ENCODE results near the gene CHCHD10.

The CHCHD10 gene

DNA sequence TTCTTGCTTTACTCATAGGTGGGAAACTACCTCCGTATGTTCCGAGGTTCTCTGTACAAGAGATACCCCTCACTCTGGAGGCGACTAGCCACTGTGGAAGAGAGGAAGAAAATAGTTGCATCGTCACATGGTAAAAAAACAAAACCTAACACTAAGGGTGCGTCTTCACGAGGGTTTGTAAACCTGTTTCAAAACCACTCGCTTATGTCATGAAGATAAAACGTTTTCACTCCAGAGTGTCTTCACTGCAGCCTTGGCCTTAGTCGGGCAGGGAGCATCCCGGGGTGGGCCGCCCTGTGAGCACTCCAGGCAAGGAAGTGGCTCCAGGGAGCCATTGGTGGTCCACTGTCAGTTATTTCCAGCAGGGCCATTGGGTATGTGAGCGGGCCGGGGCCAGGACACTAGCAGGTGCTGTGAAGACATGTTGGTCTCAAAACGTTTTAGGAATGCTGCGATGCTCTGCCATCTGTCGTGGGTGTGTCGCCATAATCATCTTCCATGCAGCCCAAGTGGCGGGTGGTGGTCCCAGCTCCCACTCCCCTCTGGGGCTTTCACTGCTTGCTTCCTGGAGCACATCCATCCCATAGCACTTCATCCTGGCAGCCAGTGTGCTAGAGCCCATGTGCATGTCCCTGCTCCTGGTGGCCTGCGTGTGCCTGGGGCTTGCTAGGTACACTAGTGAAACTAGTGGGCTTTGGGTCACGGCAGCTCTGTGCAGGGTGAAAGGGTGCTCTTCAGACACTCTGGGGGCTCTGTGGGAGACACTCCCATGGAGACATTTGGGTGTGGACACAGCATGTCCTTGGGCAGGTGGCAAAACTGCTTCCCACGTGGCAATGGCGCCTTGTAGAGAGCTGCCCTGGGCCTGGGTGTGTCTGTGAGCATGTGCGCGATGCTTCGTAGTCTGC, 24.2 kb upstream of the CHCHD10 start:
- no peaks in the 10 kb centered on the region for H3K27me3 Mint-ChIP-seq
- peaks cover 36% of the 10 kb centered on the region for H3K4me1 Mint-ChIP-seq (ENCODE audit: low read depth)
- no peaks in the 10 kb centered on the region for H3K36me3 Mint-ChIP-seq
- no peak overlapping the region for H3K4me3 Mint-ChIP-seq
- no peak overlapping the region for H3K27ac Mint-ChIP-seq
- no peaks in the 10 kb centered on the region for H3K9me3 Mint-ChIP-seq (ENCODE audit: low read depth)

DNA sequence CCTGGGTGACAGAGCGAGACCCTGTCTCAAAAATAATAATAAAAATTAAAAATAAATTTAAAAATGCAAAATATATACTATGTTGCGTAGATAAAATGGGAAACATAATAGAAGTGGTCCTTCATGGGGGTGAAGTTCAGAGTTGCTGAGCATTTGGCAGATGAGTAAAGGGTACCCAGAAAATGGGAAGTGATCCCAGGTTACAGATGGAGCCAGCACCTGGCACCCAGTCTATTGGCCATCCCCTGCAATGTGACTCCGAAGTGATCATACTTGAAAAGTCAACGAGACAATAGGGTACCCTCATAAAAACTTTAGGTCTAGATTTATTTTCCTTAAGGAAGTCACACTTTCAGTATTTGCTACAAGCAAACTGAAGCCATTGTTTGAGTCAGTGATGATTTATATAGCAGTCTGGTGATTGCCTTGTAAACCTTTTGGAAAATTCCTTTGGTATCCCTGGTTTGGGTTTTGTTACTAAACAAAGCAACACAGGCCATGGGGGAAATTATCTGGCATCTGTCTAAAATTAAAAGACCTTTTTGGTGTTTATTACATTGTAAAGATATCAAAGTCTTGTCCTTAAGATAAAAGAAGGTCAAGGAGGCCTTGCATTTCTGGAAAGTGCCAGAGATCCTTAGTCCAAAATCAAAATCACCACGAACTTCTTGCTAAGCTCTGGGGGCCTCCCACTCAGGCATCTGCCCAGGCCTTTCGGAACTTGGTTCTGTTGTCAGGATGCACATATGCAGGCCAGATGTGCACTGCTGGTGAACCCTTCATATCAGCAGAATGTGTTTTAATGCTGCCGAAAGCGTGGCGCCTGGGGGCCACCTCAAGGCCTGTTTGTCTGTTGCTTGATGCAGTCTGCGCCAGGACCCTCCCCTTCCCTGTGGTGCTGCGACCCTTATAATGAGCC, 23.3 kb upstream of the CHCHD10 start:
- Mint-ChIP-seq H3K4me3 (no peak overlapping the region), H3K27ac (no peak overlapping the region), H3K9me3 (ENCODE audit: low read depth) (no peaks in the 10 kb centered on the region), H3K4me1 (ENCODE audit: low read depth) (peaks cover 43% of the 10 kb centered on the region), H3K27me3 (no peaks in the 10 kb centered on the region), H3K36me3 (no peaks in the 10 kb centered on the region)

DNA sequence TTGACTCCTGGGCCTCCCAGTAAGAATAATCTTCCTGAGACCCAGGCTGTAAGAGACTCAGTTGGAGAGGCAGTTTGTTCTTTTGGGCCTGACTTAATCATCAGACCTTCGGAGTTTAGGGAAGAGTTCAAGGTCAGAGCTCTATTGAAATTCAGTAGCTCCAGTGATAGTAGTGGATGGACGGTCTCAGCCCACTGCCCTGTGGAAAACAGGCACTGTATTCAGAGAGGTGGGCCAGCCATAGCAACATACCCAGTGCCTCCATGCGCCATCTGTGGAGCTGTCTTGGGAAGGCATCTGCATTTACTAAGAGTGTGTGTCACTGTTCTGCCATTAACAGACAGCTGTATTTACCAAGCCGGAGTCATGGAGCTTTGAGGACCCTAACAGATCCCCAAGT, 21.9 kb upstream of the CHCHD10 start:
- H3K4me1 Mint-ChIP-seq (ENCODE audit: low read depth), result peaks cover 46% of the 10 kb centered on the region

DNA sequence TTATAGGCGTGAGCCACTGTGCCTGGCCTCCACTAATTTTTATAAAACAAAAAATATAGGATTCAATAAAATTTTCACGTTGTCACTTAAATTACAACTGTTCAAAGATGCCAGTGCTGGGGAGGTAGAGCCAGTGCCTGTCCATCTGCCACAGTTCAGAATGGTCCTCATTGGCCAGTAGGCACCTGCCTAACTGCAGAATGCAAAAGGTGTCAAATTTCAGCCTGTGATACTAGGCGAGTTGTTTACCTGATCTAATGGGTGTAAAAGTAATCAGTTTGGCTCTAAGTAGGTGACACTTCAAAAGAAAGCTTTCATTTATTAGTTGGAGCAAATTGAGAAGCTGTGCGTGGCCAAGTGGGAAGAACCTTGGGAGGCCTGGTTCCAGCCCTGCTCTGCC, 21.3 kb upstream of the CHCHD10 start:
- H3K27me3 Mint-ChIP-seq, result no peaks in the 10 kb centered on the region
- no peaks in the 10 kb centered on the region for H3K9me3 Mint-ChIP-seq (ENCODE audit: low read depth)
- no peaks in the 10 kb centered on the region for H3K36me3 Mint-ChIP-seq
- peaks cover 52% of the 10 kb centered on the region for H3K4me1 Mint-ChIP-seq (ENCODE audit: low read depth)
- no peak overlapping the region for H3K27ac Mint-ChIP-seq
- H3K4me3 Mint-ChIP-seq, result peak overlapping the region; percentile 23

More for the DNA sequence above, 21.9 kb upstream of the CHCHD10 start:
- Mint-ChIP-seq H3K4me3 (peak overlapping the region; percentile 27), H3K27me3 (no peaks in the 10 kb centered on the region), H3K36me3 (no peaks in the 10 kb centered on the region), H3K27ac (no peak overlapping the region), H3K9me3 (ENCODE audit: low read depth) (no peaks in the 10 kb centered on the region)

DNA sequence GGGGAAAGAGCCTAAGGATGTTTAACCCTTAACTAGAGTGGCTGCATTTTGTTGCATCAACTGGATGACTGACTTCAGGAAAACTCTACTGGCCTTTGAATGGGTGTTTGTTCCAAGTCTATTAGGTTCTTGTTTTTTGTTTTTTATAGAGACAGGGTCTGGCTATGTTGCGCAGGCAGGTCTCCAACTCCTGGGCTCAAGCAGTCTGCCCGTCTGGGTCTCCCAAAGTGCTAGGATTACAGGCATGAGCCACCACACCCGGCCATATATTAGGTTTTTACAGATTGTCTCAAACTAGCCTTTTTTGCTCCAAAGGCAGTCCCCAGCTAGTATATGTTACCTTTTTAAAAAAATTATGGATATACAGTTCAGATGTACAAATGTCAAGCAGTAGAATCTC, 20.1 kb upstream of the CHCHD10 start:
- H3K27ac Mint-ChIP-seq, result peak overlapping the region; percentile 86
- no peaks in the 10 kb centered on the region for H3K27me3 Mint-ChIP-seq
- H3K9me3 Mint-ChIP-seq (ENCODE audit: low read depth), result no peaks in the 10 kb centered on the region
- H3K4me3 Mint-ChIP-seq, result peak overlapping the region; percentile 93
- H3K36me3 Mint-ChIP-seq, result no peaks in the 10 kb centered on the region
- H3K4me1 Mint-ChIP-seq (ENCODE audit: low read depth), result peaks cover 54% of the 10 kb centered on the region

DNA sequence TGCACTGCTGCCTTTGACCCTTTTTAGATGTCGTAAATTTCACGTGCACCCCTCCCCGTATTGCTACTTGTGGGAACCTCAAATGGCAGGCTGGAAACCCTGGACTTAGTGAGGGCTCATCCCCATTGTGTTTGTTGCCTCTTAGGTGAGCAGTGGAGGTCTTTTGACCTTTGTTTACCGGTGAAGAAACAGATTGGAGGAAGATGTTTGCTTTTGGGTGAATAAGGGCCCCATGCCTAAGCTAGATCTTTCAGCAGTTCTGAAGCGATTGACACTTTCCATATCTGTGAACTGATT, 19.8 kb upstream of the CHCHD10 start:
- Mint-ChIP-seq H3K27me3 (no peaks in the 10 kb centered on the region), H3K27ac (peak overlapping the region; percentile 86), H3K9me3 (ENCODE audit: low read depth) (no peaks in the 10 kb centered on the region), H3K4me3 (peak overlapping the region; percentile 93), H3K36me3 (no peaks in the 10 kb centered on the region), H3K4me1 (ENCODE audit: low read depth) (peaks cover 51% of the 10 kb centered on the region)

DNA sequence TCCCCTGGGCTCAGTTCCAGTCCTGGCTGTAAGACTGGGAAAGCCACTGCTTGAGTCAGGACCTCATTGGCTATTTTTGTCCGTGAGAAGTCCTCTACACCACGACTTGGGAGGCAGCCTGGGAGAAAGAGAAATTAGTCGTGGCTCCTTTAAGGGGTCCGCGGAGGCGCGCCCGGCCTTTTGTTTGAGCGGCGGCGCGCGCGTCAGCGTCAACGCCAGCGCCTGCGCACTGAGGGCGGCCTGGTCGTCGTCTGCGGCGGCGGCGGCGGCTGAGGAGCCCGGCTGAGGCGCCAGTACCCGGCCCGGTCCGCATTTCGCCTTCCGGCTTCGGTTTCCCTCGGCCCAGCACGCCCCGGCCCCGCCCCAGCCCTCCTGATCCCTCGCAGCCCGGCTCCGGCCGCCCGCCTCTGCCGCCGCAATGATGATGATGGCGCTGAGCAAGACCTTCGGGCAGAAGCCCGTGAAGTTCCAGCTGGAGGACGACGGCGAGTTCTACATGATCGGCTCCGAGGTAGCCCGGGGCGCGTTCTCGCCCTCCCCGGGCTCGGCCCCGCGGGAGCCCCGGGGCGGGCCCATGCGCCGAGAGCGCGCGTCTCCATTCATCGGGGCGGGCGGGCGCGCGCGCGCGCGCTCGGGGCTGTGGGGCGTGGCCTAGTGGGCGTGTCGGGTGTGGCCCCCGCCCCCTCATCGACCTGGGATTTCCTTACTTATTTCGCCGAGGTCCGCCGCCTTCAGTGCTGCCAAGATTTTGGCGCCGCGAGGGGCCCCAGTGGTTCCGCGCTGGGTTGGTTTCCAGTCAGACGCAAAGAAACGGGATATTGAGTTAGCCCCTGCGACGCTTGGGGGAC, 19.2 kb upstream of the CHCHD10 start, which contains the start of gene SMARCB1:
Gene SMARCB1, plus strand, starts transcription at position 215 of the 848 bp plus-strand sequence. Its CDS starts 204 bp downstream, at position 419.
- Mint-ChIP-seq H3K36me3 (no peaks in the 10 kb centered on the region), H3K27me3 (no peaks in the 10 kb centered on the region), H3K27ac (peak within 1 kb of the TSS; percentile 93), H3K4me3 (peak within 1 kb of the TSS; percentile 93), H3K9me3 (ENCODE audit: low read depth) (no peaks in the 10 kb centered on the region), H3K4me1 (ENCODE audit: low read depth) (peaks cover 45% of the 10 kb centered on the region)

DNA sequence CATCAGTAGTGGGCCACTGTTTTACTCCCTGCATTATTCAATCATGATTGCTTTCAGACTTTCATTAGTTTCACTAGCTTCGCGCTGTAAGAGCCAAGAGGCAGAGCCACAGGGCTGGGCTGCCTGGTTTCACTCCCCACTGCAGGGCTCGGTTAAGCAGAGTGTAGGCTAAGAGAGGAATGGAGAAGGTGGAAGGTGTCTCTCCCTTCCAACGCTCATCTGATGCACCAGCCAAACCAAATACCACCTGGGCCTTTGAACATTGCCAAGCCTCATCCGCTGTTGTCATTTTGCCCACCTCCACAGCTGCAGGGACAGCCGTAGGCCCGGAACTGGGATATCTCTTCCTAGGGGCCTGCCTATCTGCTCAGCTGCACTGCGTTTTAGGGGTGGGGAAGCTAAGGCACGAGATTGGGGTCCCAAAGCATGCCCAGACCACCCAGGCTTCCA, 18.5 kb upstream of the CHCHD10 start:
- Mint-ChIP-seq H3K27me3 (no peaks in the 10 kb centered on the region), H3K4me3 (peak overlapping the region; percentile 88), H3K9me3 (ENCODE audit: low read depth) (no peaks in the 10 kb centered on the region), H3K27ac (peak overlapping the region; percentile 93), H3K36me3 (no peaks in the 10 kb centered on the region), H3K4me1 (ENCODE audit: low read depth) (peaks cover 41% of the 10 kb centered on the region)

DNA sequence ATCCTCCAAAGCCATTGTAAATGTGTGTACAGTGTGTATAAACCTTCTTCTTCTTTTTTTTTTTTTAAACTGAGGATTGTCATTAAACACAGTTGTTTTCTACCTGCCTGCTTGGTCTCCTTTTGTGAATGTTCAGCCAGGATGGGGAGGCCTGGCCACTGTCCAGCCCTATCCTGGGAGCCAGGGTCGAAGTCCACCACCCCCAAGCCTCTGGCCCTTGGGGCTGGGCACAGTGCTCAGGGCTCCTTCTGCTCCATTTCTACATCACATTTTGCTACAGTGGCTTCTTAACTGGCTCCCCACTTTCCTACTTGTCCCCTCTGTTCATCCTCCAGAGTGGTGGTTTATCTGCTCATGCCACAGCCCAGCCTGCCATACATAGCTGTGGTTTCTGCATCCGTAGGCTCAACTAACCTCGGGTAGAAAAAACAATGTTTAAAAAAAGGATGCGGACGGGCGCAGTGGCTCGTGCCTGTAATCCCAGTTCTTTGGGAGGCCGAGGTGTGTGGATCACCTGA, 16.5 kb upstream of the CHCHD10 start:
- H3K4me3 Mint-ChIP-seq, result no peak overlapping the region
- peak overlapping the region; percentile 22 for H3K27ac Mint-ChIP-seq
- H3K9me3 Mint-ChIP-seq (ENCODE audit: low read depth), result no peaks in the 10 kb centered on the region

DNA sequence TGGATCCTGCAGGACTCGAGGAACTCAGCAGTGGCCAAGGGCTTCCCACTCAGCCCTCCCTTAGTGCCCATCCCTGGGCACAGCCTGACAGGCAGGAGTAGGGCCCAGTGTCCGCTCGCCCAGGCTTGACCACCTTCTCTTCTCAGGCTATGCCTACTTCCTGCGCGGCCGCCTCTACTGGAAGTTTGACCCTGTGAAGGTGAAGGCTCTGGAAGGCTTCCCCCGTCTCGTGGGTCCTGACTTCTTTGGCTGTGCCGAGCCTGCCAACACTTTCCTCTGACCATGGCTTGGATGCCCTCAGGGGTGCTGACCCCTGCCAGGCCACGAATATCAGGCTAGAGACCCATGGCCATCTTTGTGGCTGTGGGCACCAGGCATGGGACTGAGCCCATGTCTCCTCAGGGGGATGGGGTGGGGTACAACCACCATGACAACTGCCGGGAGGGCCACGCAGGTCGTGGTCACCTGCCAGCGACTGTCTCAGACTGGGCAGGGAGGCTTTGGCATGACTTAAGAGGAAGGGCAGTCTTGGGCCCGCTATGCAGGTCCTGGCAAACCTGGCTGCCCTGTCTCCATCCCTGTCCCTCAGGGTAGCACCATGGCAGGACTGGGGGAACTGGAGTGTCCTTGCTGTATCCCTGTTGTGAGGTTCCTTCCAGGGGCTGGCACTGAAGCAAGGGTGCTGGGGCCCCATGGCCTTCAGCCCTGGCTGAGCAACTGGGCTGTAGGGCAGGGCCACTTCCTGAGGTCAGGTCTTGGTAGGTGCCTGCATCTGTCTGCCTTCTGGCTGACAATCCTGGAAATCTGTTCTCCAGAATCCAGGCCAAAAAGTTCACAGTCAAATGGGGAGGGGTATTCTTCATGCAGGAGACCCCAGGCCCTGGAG, 15.7 kb upstream of the CHCHD10 start:
- H3K4me3 Mint-ChIP-seq, result no peak overlapping the region
- H3K9me3 Mint-ChIP-seq (ENCODE audit: low read depth), result no peaks in the 10 kb centered on the region
- H3K27me3 Mint-ChIP-seq, result no peaks in the 10 kb centered on the region
- H3K36me3 Mint-ChIP-seq, result no peaks in the 10 kb centered on the region
- H3K4me1 Mint-ChIP-seq (ENCODE audit: low read depth), result peaks cover 30% of the 10 kb centered on the region
- no peak overlapping the region for H3K27ac Mint-ChIP-seq

More for the DNA sequence above, 16.5 kb upstream of the CHCHD10 start:
- Mint-ChIP-seq H3K4me1 (ENCODE audit: low read depth) (peaks cover 33% of the 10 kb centered on the region), H3K36me3 (no peaks in the 10 kb centered on the region), H3K27me3 (no peaks in the 10 kb centered on the region)

DNA sequence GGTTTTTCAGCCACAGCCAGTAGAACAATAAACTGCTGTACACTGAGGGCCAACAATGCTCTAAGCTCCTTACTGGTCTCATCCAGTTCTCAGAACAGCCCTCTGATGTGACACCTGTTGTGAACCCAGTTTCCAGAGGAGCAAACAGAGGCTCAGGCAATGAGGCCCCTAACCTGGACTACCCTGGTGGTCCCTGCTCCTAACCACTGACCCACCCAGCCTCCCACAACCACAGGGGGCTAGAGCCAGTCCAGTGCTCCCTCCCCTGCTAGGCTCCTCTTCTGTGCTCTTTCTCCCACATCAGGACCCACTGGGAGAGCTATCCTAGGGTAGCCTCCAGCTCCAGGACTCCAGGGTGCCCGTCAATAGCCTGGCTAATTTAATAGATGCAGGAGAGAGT, 14.9 kb upstream of the CHCHD10 start:
- Mint-ChIP-seq H3K4me1 (ENCODE audit: low read depth) (peaks cover 23% of the 10 kb centered on the region), H3K36me3 (no peaks in the 10 kb centered on the region), H3K27ac (no peak overlapping the region)

DNA sequence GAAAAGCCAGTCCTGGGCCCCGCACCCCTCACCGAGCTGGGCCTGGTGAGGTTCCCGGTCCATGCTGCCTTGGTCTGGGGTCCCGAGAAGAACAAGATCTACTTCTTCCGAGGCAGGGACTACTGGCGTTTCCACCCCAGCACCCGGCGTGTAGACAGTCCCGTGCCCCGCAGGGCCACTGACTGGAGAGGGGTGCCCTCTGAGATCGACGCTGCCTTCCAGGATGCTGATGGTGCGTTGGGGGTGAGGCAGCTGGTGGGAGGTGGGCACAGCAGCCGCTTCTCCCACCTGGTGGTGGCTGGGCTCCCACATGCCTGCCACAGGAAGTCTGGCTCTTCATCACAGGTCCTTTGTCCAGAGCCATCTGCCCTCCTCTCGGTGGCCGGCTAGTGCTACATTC, 14.5 kb upstream of the CHCHD10 start:
- H3K27ac Mint-ChIP-seq, result no peak overlapping the region
- no peaks in the 10 kb centered on the region for H3K9me3 Mint-ChIP-seq (ENCODE audit: low read depth)
- no peaks in the 10 kb centered on the region for H3K36me3 Mint-ChIP-seq
- H3K4me1 Mint-ChIP-seq (ENCODE audit: low read depth), result peaks cover 20% of the 10 kb centered on the region
- H3K4me3 Mint-ChIP-seq, result no peak overlapping the region
- H3K27me3 Mint-ChIP-seq, result no peaks in the 10 kb centered on the region

More for the DNA sequence above, 14.9 kb upstream of the CHCHD10 start:
- Mint-ChIP-seq H3K4me3 (no peak overlapping the region), H3K27me3 (no peaks in the 10 kb centered on the region), H3K9me3 (ENCODE audit: low read depth) (no peaks in the 10 kb centered on the region)

DNA sequence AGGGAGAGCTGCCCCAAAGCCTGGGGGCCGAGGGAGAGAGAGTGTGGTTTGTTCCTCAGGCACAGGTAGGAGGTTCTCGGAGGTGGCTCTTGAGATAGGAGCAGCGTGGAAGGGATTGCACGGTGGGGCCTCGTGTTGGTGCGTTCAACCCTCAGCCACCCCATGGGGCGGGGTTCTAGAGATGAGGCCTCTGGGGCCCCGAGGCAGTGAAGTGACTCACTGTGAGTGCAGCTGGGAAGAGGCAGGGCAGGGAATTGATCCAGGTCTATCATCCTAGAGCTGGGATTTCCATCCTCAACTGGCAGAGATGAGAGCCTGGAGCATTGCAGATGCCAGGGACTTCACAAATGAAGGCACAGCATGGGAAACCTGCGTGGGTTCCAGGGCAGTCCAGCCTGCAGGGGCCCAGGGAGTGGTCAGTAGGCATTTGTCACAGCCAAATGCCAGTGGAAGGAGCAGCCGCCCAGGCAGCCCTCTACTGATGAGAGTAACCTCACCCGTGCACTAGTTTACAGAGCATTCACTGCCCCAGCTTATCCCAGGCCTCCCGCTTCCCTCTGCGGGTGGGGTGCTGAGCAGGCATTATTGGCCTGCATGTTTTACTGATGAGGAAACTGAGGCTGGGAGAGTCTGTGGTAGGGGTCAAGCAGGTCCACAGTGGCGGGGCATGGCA, 13.9 kb upstream of the CHCHD10 start:
- Mint-ChIP-seq H3K27ac (no peak overlapping the region), H3K27me3 (no peaks in the 10 kb centered on the region), H3K36me3 (no peaks in the 10 kb centered on the region), H3K4me1 (ENCODE audit: low read depth) (peaks cover 19% of the 10 kb centered on the region), H3K4me3 (no peak overlapping the region), H3K9me3 (ENCODE audit: low read depth) (no peaks in the 10 kb centered on the region)

Data from activated naive CD8-positive, alpha-beta T cell (primary cell).